ENCODE measurements around the gene MYO1C.

GRCh38 chr17:1503699-1504098 lies 11.2 kb upstream of the MYO1C start:
- TF ChIP-seq CTCF (IDR thresholded peaks at IDR 0.05; ENCODE audit: low read length) (no peak), EZH2 (IDR thresholded peaks at IDR 0.05; ENCODE audit: borderline replicate concordance, low read length) (no peak)
